Measurements from ENCODE around the gene ACSL5. TPM values are rescaled to one million over a fixed set of nuclear protein-coding genes. Genes with fewer than 3 reads are reported as not detected.

The ACSL5 gene
- total and polyA plus RNA-seq, 2 experiments from 2014 or later, result not detected

DNA sequence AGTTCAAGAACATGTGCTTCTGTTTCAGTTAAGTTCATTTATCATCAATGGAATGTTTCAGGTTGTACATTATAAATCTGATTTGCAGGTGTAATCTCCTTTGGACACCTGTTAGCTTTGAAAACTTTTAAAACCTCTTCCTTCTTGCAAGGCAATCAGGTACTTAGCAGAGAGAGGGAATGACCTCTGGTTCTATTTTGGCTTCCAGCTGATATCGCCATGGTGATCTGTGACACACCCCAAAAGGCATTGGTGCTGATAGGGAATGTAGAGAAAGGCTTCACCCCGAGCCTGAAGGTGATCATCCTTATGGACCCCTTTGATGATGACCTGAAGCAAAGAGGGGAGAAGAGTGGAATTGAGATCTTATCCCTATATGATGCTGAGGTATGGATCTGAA is 35.4 kb downstream of the ACSL5 start:
- no peak overlapping the region for H3K4me2 ChIP-seq
- Mint-ChIP-seq H3K27me3 (ENCODE audit: insufficient read depth, low read depth, poor library complexity) (no peaks in the 10 kb centered on the region), H3K9me3 (no peaks in the 10 kb centered on the region), H3K4me3 (no peak overlapping the region), H3K27ac (no peak overlapping the region), H3K4me1 (no peaks in the 10 kb centered on the region), H3K36me3 (ENCODE audit: low read depth) (no peaks in the 10 kb centered on the region)
- H3K36me3 ChIP-seq (ENCODE audit: insufficient read depth), result no peaks in the 10 kb centered on the region
- no peaks in the 10 kb centered on the region for H3K79me2 ChIP-seq (replicated peaks; ENCODE audit: insufficient read depth)
- no peak overlapping the region for H2AFZ ChIP-seq
- no peaks in the 10 kb centered on the region for H3F3A ChIP-seq (replicated peaks; ENCODE audit: low read depth)
- no peak for ATAC-seq
- peak; percentile 21 for DNase-seq (ENCODE audit: low spot score)
- H3K9me2 ChIP-seq (ENCODE audit: insufficient read depth), result 0 out of 2 replicates have a peak, but pooled peaks cover 8% of the 10 kb centered on the region
- no peaks in the 10 kb centered on the region for H3K4me1 ChIP-seq (ENCODE audit: insufficient read depth)
- H3K27ac ChIP-seq (ENCODE audit: low read depth), result no peak overlapping the region
- no peak overlapping the region for H3K4me3 ChIP-seq
- TF ChIP-seq JUNB (IDR thresholded peaks at IDR 0.05; ENCODE audit: unreplicated experiment), result no peak
- no peak for TF ChIP-seq EZH2phosphoT487 (IDR thresholded peaks at IDR 0.05; ENCODE audit: unreplicated experiment)
- TF ChIP-seq, protein P1, sequence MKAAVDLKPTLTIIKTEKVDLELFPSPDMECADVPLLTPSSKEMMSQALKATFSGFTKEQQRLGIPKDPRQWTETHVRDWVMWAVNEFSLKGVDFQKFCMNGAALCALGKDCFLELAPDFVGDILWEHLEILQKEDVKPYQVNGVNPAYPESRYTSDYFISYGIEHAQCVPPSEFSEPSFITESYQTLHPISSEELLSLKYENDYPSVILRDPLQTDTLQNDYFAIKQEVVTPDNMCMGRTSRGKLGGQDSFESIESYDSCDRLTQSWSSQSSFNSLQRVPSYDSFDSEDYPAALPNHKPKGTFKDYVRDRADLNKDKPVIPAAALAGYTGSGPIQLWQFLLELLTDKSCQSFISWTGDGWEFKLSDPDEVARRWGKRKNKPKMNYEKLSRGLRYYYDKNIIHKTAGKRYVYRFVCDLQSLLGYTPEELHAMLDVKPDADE (IDR thresholded peaks at IDR 0.05), result no peak
- TF ChIP-seq STAT1 (IDR thresholded peaks at IDR 0.05; ENCODE audit: unreplicated experiment), result no peak
- TF ChIP-seq, protein P2, sequence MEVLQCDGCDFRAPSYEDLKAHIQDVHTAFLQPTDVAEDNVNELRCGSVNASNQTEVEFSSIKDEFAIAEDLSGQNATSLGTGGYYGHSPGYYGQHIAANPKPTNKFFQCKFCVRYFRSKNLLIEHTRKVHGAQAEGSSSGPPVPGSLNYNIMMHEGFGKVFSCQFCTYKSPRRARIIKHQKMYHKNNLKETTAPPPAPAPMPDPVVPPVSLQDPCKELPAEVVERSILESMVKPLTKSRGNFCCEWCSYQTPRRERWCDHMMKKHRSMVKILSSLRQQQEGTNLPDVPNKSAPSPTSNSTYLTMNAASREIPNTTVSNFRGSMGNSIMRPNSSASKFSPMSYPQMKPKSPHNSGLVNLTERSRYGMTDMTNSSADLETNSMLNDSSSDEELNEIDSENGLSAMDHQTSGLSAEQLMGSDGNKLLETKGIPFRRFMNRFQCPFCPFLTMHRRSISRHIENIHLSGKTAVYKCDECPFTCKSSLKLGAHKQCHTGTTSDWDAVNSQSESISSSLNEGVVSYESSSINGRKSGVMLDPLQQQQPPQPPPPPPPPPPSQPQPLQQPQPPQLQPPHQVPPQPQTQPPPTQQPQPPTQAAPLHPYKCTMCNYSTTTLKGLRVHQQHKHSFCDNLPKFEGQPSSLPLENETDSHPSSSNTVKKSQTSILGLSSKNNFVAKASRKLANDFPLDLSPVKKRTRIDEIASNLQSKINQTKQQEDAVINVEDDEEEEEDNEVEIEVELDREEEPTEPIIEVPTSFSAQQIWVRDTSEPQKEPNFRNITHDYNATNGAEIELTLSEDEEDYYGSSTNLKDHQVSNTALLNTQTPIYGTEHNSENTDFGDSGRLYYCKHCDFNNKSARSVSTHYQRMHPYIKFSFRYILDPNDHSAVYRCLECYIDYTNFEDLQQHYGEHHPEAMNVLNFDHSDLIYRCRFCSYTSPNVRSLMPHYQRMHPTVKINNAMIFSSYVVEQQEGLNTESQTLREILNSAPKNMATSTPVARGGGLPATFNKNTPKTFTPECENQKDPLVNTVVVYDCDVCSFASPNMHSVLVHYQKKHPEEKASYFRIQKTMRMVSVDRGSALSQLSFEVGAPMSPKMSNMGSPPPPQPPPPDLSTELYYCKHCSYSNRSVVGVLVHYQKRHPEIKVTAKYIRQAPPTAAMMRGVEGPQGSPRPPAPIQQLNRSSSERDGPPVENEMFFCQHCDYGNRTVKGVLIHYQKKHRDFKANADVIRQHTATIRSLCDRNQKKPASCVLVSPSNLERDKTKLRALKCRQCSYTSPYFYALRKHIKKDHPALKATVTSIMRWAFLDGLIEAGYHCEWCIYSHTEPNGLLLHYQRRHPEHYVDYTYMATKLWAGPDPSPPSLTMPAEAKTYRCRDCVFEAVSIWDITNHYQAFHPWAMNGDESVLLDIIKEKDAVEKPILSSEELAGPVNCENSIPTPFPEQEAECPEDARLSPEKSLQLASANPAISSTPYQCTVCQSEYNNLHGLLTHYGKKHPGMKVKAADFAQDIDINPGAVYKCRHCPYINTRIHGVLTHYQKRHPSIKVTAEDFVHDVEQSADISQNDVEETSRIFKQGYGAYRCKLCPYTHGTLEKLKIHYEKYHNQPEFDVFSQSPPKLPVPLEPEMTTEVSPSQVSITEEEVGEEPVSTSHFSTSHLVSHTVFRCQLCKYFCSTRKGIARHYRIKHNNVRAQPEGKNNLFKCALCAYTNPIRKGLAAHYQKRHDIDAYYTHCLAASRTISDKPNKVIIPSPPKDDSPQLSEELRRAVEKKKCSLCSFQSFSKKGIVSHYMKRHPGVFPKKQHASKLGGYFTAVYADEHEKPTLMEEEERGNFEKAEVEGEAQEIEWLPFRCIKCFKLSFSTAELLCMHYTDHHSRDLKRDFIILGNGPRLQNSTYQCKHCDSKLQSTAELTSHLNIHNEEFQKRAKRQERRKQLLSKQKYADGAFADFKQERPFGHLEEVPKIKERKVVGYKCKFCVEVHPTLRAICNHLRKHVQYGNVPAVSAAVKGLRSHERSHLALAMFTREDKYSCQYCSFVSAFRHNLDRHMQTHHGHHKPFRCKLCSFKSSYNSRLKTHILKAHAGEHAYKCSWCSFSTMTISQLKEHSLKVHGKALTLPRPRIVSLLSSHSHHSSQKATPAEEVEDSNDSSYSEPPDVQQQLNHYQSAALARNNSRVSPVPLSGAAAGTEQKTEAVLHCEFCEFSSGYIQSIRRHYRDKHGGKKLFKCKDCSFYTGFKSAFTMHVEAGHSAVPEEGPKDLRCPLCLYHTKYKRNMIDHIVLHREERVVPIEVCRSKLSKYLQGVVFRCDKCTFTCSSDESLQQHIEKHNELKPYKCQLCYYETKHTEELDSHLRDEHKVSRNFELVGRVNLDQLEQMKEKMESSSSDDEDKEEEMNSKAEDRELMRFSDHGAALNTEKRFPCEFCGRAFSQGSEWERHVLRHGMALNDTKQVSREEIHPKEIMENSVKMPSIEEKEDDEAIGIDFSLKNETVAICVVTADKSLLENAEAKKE (CRISPR knock-in tag; IDR thresholded peaks at IDR 0.05), result no peak
- no peak for TF ChIP-seq ZNF114 (CRISPR knock-in tag; IDR thresholded peaks at IDR 0.05)
- TF ChIP-seq CTCF (conservative IDR thresholded peaks at IDR 0.05; ENCODE audit: low read depth in 2 of 2), result no peak
- TF ChIP-seq NANOG (IDR thresholded peaks at IDR 0.05; ENCODE audit: borderline replicate concordance), result no peak
- TF ChIP-seq, protein P3, sequence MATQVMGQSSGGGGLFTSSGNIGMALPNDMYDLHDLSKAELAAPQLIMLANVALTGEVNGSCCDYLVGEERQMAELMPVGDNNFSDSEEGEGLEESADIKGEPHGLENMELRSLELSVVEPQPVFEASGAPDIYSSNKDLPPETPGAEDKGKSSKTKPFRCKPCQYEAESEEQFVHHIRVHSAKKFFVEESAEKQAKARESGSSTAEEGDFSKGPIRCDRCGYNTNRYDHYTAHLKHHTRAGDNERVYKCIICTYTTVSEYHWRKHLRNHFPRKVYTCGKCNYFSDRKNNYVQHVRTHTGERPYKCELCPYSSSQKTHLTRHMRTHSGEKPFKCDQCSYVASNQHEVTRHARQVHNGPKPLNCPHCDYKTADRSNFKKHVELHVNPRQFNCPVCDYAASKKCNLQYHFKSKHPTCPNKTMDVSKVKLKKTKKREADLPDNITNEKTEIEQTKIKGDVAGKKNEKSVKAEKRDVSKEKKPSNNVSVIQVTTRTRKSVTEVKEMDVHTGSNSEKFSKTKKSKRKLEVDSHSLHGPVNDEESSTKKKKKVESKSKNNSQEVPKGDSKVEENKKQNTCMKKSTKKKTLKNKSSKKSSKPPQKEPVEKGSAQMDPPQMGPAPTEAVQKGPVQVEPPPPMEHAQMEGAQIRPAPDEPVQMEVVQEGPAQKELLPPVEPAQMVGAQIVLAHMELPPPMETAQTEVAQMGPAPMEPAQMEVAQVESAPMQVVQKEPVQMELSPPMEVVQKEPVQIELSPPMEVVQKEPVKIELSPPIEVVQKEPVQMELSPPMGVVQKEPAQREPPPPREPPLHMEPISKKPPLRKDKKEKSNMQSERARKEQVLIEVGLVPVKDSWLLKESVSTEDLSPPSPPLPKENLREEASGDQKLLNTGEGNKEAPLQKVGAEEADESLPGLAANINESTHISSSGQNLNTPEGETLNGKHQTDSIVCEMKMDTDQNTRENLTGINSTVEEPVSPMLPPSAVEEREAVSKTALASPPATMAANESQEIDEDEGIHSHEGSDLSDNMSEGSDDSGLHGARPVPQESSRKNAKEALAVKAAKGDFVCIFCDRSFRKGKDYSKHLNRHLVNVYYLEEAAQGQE (IDR thresholded peaks at IDR 0.05; ENCODE audit: unreplicated experiment), result no peak
- TF ChIP-seq CREB1 (CRISPR knock-in tag; IDR thresholded peaks at IDR 0.05; ENCODE audit: low read depth), result no peak
- no peak for TF ChIP-seq ZNF331 (CRISPR knock-in tag; IDR thresholded peaks at IDR 0.05; ENCODE audit: low read depth)
- TF ChIP-seq EZH2 (IDR thresholded peaks at IDR 0.05; ENCODE audit: low read depth, unreplicated experiment), result no peak
- TF ChIP-seq POLR2AphosphoS5 (IDR thresholded peaks at IDR 0.05; ENCODE audit: low read depth), result no peak
- H3K27me3 ChIP-seq (ENCODE audit: insufficient read depth), result no peaks in the 10 kb centered on the region
- H4K20me1 ChIP-seq (replicated peaks; ENCODE audit: insufficient read depth), result no peaks in the 10 kb centered on the region

All from GM23338 (cell line).